ENCODE measurements around the gene PTPN18. TPM values are rescaled to one million over a fixed set of nuclear protein-coding genes. Genes with fewer than 3 reads are reported as not detected.

Gene PTPN18
- total and polyA plus RNA-seq, 2 experiments from 2014 or later: 27.6 to 36.3 TPM

- H3K4me3 ChIP-seq: no peak overlapping the region
- TF ChIP-seq, protein P1, sequence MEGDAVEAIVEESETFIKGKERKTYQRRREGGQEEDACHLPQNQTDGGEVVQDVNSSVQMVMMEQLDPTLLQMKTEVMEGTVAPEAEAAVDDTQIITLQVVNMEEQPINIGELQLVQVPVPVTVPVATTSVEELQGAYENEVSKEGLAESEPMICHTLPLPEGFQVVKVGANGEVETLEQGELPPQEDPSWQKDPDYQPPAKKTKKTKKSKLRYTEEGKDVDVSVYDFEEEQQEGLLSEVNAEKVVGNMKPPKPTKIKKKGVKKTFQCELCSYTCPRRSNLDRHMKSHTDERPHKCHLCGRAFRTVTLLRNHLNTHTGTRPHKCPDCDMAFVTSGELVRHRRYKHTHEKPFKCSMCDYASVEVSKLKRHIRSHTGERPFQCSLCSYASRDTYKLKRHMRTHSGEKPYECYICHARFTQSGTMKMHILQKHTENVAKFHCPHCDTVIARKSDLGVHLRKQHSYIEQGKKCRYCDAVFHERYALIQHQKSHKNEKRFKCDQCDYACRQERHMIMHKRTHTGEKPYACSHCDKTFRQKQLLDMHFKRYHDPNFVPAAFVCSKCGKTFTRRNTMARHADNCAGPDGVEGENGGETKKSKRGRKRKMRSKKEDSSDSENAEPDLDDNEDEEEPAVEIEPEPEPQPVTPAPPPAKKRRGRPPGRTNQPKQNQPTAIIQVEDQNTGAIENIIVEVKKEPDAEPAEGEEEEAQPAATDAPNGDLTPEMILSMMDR (IDR thresholded peaks at IDR 0.05; ENCODE audit: low read depth, low read length): no peak
- H3K27me3 ChIP-seq: no peaks in the 10 kb centered on the region
- H3K9me3 ChIP-seq (ENCODE audit: low read depth): no peaks in the 10 kb centered on the region
- no peaks in the 10 kb centered on the region for H3K4me1 ChIP-seq (ENCODE audit: low read depth)
- no peak overlapping the region for H3K27ac ChIP-seq
- no peaks in the 10 kb centered on the region for H3K36me3 ChIP-seq
- no peak for DNase-seq (ENCODE audit: low read depth in 1 of 2, low spot score in 1 of 2)
Observed at GRCh38 chr2:130358420-130359350, 2.8 kb downstream of the PTPN18 start.

DNA sequence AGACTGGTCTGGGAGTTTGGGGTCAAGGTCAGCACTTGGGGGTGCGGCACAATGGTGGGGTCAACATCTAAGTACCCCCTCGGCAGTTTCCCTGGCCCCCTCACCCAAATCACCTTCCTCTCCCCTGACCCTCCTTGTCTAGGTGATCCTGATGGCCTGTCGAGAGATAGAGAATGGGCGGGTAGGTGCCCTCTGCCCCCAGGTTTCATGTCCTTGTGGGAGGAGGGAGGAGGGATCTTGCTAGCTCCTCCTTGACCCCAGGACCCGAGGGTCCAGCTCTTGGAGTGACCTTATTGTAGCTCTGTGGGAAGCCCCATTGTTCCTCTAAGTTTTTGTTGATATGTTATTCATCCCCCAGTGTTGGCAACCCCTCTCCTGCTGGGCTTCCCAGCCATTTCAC, 3.6 kb downstream of the PTPN18 start:
- Histone ChIP-seq H3K4me1 (ENCODE audit: low read depth) (no peaks in the 10 kb centered on the region), H3K4me3 (no peak overlapping the region), H3K36me3 (no peaks in the 10 kb centered on the region), H3K27ac (no peak overlapping the region), H3K27me3 (no peaks in the 10 kb centered on the region), H3K9me3 (ENCODE audit: low read depth) (no peaks in the 10 kb centered on the region)
- no peak for DNase-seq (ENCODE audit: low read depth in 1 of 2, low spot score in 1 of 2)
- TF ChIP-seq, protein P1 (IDR thresholded peaks at IDR 0.05; ENCODE audit: low read depth, low read length): no peak

- Histone ChIP-seq H3K27me3 (no peaks in the 10 kb centered on the region), H3K4me3 (no peak overlapping the region), H3K9me3 (ENCODE audit: low read depth) (no peaks in the 10 kb centered on the region), H3K36me3 (no peaks in the 10 kb centered on the region), H3K27ac (no peak overlapping the region), H3K4me1 (ENCODE audit: low read depth) (no peaks in the 10 kb centered on the region)
- TF ChIP-seq, protein P1 (IDR thresholded peaks at IDR 0.05; ENCODE audit: low read depth, low read length): no peak
- no peak for DNase-seq (ENCODE audit: low read depth in 1 of 2, low spot score in 1 of 2)
Observed at GRCh38 chr2:130363479-130363878, 7.6 kb downstream of the PTPN18 start.

DNA sequence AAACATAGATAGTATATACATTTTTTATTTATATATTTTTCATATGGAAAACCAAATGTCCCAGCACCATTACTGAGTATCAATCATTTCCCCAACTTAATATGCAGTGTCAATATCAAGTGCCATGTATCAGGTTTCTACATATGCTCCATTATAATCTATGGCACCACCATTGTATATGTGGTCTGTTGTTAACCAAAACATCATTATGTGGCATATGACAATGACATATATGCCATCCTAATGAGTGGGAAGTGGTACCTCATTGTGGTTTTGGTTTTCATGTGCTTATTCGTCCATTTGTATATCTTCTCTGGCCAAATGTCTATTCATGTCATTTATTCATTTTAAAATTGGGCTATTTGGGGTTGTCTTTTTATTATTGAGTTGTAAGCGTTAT, 9.2 kb downstream of the PTPN18 start:
- H3K27ac ChIP-seq: no peak overlapping the region
- TF ChIP-seq, protein P1 (IDR thresholded peaks at IDR 0.05; ENCODE audit: low read depth, low read length): no peak
- no peaks in the 10 kb centered on the region for H3K36me3 ChIP-seq
- no peak for DNase-seq (ENCODE audit: low read depth in 1 of 2, low spot score in 1 of 2)
- no peak overlapping the region for H3K4me3 ChIP-seq
- no peaks in the 10 kb centered on the region for H3K27me3 ChIP-seq
- no peaks in the 10 kb centered on the region for H3K9me3 ChIP-seq (ENCODE audit: low read depth)
- no peaks in the 10 kb centered on the region for H3K4me1 ChIP-seq (ENCODE audit: low read depth)

- Histone ChIP-seq H3K4me1 (ENCODE audit: low read depth) (no peaks in the 10 kb centered on the region), H3K36me3 (no peaks in the 10 kb centered on the region), H3K4me3 (no peak overlapping the region), H3K9me3 (ENCODE audit: low read depth) (no peaks in the 10 kb centered on the region), H3K27me3 (no peaks in the 10 kb centered on the region), H3K27ac (no peak overlapping the region)
- TF ChIP-seq, protein P1 (IDR thresholded peaks at IDR 0.05; ENCODE audit: low read depth, low read length): no peak
- DNase-seq (ENCODE audit: low read depth in 1 of 2, low spot score in 1 of 2): no peak
Observed at GRCh38 chr2:130365963-130366362, 10.1 kb downstream of the PTPN18 start.
